ENCODE measurements around the gene DEGS1.
"Not testable (repeated sequence)": the region's sequence is repeated elsewhere in the genome, so short reads cannot be mapped to it uniquely, and the experiment has no call there.

Gene DEGS1

DNA sequence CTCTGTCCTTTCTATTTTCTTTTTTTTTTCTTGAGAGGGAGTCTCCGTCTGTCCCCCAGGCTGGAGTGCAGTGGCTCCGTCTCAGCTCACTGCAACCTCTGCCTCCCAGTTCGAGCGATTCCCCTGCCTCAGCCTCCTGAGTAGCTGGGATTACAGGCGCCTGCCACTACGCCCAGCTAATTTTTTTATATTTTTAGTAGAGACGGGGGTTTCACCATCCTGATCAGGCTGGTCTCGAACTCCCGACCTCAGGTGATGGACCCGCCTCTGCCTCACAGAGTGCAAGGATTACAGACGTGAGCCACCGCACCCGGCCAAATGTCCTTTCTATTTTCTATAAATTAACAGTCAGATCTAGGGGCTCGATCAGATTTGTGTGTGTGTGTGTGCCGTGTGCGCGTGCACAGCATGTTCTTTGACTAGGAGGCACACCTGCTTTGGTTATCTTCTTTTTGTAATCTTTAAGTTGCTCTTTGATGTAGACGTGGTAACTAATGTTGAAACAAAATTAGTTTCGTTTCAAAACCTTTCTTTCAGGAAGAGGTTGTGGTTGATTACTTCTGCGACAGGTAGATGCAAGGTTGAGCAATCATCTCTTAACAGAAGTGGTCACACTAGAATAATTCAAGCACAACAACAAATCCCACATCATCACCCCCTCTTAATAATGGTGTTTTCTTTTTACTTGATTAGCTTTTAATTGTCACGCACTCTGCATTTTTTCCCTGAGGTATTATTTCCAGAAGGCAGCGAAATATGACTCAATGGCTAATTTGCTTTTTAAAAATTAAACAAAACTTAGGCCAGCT, 779 bp upstream of the DEGS1 start:
- peak; percentile 30 for DNase-seq

DNA sequence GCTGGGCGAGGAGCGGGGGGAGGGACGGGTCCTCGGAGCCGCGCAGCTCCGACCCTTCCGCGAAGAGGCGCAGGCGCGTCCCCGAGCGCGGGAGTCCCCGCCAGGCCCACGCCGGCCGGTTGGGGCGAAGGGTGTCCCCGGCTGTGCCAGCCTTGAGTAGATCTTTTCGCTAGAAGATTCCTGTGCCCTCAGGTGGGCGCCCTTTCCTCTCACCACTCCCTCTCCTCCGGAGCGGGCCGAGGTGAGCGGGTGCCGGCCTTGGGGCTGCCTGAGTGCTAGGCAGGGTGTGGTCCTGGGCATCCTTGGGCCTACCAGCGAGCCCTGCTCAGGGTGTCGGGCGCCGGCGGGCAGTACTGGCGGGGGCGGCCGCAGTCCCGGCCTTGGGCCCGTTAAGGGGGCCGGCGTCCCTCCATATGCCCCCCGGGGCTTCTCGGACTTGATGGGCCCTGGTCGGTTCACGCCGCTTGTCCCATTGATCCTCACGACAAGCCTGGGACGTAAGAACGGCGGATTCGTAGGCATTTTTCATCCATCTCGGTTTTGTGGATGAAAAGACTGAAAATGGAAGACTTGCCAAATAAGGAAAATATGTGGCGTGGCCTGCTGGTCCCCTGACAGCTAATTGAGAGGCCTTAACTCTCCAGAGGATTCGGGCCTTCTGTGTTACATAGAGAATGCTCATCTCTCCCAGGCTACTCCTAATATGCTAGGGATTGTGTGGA, 712 bp downstream of the DEGS1 start:
- DNase-seq, result peak; percentile 17

DNA sequence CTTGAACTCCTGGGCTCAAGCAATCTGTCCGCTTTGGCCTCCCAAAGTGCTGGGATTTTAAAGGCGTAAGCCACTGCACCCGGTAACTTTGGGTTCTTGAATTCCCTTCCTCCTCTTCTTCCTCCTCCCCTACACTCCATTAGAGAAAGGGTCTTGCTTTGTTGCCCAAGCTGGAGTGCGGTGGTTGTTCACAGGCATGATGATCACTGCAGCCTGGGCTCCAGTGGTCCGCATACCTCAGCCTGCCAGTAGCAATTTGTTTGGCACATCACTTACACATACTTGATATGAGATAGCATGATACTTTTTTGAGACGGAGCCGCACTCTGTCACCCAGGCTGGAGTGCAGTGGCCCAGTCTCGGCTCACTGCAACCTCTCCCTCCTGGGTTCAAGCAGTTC, 2.2 kb downstream of the DEGS1 start:
- no peak for DNase-seq

DNA sequence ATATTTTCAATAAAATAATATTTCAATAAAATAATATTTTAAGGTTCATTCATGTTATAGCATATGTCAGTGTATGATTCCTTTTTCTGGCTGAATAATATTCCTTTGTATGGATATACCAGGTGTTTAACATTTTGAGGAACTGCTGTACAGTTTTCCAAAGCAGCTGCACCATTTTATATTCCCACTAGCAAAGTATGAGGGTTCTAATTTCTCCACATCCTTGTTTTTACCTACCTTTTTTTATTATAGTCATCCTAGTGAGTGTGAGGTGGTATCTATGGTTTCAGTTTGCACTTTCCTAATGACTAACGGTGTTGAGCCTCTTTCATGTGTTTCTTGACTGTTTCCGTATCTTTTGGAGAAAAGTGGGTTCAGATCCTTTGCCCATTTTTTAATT, 5.2 kb downstream of the DEGS1 start:
- no peak for DNase-seq

DNA sequence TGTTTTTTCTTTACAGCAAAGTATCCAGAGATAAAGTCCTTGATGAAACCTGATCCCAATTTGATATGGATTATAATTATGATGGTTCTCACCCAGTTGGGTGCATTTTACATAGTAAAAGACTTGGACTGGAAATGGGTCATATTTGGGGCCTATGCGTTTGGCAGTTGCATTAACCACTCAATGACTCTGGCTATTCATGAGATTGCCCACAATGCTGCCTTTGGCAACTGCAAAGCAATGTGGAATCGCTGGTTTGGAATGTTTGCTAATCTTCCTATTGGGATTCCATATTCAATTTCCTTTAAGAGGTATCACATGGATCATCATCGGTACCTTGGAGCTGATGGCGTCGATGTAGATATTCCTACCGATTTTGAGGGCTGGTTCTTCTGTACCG, 6.5 kb downstream of the DEGS1 start:
- DNase-seq, result no peak

DNA sequence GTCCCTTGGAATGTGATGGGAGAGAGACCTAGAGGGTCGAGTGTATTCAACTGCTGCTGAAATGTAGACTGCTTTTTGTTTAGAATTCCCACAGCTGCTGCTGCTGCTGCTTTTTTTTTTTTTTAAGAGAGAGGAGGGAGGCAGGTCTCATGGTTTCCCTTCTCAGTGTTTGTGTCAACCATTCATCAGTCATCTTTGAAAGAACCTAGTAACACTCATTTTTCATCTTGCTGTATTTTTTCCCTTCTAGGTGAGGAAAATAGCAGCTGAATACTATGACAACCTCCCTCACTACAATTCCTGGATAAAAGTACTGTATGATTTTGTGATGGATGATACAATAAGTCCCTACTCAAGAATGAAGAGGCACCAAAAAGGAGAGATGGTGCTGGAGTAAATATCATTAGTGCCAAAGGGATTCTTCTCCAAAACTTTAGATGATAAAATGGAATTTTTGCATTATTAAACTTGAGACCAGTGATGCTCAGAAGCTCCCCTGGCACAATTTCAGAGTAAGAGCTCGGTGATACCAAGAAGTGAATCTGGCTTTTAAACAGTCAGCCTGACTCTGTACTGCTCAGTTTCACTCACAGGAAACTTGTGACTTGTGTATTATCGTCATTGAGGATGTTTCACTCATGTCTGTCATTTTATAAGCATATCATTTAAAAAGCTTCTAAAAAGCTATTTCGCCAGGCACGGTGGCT, 9.2 kb downstream of the DEGS1 start:
- no peak for DNase-seq

DNA sequence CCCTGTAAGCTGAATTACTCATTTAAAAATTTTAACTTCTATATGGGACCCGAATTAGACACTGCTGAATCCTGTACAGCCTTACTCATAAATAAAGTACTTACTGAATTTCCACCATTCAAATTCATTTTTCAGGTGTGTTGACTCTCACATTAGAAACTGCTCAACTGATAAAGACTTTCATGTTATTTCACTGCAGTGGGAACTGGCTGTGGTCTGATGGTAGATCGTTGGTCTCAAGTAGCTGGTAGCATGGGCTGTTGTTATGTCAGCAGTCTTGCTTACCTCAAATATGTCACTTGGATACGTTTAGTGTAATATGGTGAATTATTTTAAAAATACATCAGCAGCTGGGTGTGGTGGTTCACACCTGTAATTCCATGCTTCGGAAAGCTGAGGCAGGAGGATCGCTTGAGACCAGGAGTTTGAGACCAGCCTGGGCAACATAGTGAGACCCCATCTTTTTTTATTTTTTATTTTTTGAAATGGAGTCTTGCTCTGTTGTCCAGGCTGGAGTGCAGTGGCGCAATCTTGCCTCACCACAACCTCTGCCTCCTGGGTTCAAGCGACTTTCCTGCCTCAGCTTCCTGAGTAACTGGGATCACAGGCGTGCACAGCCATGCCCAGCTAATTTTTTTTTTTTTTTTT, 10.4 kb downstream of the DEGS1 start:
- DNase-seq, result no peak

DNA sequence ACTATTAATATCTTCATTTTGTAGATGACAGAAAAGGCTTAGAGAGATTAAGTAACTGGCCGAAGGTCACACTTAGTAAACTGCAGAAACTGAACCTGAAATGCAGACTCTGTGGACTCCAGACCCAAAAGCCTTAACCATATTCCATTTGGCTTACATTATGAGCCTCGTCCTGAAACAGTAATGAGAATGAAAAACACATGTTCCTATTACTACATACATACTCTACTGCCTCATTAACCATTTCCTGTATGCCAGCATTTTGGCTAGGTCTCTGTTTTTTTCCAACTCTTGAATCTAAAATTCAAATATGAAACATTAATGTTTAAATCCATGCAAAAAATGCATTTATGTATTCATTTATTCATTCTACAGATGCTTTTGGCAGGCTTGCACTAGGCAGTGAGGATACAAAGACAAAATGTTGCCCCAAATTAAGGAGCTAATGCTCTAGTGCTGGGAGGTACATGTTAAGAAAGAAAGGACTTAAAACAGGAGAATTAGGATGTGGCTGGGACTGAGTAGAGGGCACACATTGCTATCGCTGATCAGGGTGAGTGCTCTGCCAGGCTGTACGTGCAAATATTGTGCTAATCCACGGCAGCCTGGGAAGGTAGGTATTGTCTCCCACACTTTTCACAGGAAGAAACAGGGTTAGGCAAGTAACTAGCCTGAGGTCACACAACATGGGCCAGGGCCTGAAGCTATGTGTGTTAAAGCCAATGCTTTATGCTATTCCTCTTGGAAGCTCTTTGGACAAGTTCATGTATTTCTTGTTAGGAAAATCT, 14.0 kb downstream of the DEGS1 start:
- DNase-seq, result no peak

DNA sequence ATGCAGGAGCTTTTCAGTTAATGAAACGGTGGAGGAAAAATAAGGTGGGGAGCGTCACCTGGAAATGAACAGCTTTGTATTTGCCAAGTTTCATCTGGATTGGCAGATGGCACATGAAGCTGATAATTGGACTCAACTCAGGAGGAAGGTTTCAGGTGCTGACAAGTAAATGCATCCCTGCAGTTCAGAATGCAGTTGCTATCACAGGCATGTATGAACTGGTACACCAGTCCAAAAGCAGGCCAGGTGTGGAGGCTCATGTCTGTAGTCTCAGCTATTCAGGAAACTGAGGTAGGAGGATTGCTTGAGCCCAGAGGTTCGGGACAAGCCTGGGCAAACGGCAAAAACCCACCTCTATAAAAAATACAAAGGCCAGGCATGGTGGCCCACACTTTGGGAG, 15.5 kb downstream of the DEGS1 start:
- DNase-seq, result no peak

DNA sequence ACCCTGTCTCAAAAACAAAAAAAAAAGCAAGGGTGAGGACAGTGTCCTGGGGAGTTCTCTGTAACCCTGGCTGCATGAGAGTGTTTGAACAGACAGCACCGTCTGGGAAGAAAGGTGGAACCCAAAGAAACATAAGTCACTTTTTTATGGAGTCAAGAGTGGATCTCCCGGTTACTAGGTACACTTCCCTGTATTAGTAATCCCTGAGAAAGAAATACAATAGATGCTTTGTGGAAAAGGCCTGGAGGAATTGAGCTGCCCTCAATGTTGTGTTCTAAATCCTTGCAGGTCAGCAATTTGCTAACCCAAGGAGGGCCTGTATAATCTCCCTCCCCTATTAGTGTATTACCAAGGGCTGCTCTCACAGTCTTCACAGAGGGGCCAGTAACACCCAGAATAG, 16.6 kb downstream of the DEGS1 start:
- DNase-seq, result no peak

DNA sequence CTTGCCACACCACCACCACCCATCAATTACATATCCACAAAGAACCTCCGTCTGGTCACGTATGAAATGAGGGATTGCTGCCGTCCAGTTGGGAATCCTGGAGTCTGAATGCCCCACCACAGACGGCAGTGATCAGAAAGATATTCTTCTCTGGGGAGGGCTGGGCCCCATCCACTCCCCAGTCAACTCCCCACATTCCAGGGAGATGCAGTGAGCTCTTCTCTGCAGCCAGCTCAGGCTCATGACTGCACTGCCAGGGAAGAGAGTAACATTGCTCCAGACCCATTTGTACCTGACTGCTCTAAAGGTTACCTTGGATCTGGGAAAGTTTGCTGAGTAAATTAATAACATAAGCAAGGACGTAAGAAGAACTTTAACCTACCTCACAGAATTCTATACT, 18.3 kb downstream of the DEGS1 start:
- DNase-seq, result no peak

DNA sequence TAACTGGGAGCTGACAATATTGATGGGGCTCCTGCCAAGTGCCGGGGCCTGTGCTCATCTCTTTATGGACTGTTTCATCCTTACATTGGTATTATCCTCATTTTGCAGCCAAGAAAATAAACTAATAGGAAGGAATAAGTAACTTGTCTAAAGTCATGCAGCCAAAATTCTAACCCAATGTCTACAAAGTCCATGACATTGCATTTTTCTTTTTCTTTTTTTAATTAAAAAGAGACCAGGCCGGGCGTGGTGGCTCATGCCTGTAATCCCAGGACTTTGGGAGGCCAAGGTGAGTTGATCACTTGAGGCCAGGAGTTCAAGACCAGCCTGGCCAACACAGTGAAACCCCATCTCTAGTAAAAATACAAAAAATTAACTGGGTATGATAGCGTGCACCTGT, 18.8 kb downstream of the DEGS1 start:
- no peak for DNase-seq

DNA sequence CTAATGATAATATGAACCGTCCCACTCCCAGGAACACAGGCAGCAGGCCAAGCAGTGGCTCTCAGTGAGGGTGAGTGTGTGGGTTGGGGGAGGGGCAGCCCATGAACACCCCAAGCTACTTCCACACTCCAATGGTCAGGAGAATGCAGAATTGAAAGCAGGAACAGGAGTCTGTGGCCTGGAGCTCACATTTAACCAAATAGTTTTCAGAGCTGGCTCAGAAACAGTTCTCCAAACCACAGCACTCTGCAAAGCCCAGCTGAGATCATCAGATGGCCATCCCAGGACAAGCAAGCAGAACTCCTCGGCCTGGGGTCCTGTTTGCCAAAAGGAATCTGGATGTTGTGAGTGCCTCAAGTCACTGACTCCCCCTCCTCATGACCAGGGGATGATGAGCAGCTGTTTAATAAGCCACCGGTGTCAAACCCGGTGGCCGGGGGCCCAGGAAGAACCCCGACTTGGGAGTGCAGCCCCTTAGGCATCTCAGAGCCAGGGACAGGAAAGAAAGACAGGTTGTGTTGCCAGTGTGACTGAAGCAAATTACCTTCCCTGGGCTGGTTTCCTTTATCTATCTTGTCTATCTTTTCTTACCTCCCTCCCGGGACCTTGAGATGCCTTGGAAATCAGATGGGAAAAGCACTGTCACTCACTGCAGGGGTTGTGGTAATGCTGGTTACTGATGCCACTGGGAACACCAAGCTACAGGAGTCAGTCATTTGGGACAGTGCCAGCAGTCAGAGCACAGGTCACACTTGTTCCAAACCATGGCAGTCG, 20.4 kb downstream of the DEGS1 start:
- no peak for DNase-seq

DNA sequence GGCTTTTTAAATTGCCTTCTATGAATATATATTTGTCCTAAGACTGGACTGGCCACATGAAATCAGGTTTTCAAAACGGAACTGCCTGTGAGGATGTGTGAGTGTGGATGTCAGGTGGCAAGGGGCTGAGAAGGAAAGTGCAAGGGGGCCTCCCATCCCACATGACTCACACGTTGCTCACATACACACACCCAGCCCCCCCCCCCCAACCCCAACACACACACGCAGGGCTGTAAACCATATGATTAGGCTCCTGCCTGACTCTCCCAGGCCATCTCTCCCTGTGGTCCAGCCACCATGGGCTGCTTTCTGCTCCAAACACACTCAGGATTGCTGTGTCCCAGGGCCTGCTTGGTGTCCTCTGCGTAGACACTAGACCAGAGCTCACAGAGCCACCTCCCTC, 22.4 kb downstream of the DEGS1 start:
- DNase-seq, result no peak

DNA sequence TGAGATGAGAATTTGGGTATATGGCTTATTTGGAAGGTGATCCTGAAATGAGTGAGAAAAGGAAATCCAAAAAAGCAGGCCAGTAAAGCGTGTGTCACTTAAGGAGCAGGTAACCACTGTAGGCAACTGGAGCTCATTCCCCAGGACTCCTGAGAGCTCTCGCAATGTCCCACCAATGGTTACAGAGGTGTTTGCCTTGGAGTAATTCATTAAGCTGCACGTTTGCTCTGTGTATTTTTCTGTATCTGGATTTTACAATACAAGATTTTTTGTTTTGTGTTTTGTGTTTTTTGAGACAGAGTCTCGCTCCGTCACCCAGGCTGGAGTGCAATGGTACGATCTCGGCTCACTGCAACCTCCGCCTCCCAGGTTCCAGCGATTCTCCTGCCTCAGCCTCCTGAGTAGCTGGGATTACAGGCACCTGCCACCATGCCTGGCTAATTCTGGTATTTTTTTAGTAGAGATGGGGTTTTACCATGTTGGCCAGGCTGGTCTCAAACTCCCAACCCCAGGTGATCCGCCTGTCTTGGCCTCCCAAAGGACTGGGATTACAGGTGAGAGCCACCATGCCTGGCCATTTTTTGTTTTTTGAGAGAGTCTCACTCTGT, 23.0 kb downstream of the DEGS1 start:
- not testable (repeated sequence) for DNase-seq

DNA sequence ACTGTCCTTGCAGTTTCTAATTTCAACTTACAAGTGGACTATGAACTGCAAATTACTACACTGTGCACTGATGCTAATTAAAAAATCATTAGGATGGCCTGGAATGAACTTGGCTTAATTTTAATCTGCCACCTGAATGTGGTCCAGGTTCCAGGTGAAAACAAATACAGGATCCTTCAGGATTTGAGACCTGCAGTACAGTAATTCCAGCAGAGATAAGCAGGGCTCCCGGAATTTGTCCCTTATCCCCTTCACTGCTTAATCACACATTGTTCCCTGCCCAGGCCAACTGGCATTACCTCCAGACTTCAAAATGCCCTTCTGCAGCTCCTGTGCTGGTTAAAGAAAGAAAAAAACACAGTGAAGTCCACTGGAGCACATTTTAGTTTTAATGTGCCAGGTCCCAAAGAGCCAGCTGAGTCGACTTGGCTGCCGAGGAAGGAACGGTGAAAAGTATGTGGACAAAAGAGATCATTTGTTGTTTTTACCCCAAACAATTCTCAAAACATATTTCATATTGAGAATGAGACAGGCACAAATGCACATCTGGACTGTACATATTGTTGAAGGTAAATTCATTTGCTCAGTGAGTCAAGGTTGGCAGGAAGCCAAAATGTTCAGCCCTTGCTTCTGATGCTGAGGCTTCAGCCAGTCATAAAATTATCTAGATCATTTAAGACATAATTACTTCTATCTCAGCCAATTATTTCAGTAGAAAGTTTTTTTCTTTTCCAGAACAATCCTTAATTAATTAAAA, 28.3 kb downstream of the DEGS1 start:
- peak; percentile 74 for DNase-seq

DNA sequence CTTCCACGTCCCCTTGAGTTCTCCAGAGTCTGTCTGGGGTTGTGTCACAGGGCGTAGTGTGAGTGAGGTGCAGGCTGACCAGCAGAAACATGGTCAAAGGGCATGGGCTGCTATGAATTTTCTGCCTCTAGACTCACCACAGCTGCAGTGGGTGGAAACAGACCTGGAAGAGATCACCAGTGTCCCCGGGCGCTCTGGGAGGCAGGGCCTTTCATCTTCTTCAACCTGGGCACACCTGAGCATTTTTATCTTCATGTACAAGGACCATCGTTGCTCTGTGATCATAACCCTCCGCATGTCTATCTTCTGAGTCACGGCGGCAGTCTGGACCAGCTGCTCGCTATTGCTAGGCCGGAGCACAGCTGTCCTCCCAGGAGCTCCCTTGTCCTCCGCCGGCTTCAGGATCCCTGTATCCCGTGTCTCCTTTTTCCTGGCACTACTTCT, 29.6 kb downstream of the DEGS1 start:
- no peak for DNase-seq

DNA sequence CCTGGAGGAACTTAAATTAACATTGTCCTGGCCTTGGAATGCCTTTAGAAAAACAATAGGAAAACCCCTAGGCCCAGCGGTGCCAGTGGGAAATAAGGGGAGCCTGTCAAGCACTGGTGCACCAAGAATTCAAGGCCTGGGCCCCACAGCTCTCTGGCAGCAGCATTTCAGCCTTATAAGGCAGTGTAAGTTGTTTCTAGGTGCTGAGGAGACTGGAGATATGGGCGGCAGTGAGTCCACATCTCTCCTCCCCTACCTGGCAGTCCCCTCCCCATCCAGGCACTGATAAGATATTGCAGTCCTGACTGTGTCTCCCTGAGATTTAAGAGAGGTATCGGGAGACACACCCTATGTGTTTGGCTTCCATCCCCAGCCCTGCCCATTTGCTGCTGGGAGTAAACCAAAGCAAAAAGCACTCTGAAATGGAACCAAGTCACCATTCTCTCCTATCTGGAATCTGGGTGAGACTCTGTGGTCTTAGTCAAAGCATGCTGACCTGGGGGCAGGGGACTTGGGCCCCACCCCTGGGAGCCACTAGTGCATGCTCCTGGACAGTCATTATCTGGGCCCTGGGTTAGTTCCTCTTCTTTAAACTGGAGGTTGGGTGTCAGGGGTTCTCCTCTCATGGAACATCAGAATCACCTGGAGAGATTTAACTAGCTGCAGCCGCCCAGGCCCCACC, 30.5 kb downstream of the DEGS1 start:
- DNase-seq, result no peak

DNA sequence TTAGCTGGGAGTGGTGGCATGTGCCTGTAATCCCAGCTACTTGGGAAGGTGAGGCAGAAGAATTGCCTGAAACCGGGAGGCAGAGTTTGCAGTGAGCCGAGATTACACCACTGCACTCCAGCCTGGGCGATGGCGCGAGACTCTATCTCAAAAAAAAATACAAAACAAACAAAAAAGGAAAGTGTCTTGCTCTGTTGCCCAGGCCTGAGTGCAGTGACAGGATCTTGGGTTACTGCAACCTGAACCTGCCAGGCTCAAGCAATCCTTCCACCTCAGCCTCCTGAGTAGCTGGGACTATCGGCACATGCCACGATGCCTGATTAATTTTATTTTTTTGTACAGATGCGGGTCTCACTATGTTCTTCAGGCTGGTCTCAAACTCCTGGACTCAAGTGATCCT, 33.3 kb downstream of the DEGS1 start:
- no peak for DNase-seq

Data from NCI-H2029 (cell line).